Measurements from ENCODE around the gene MFF. TPM values are rescaled to one million over a fixed set of nuclear protein-coding genes. Genes with fewer than 3 reads are reported as not detected.
"Not testable (repeated sequence)": the region's sequence is repeated elsewhere in the genome, so short reads cannot be mapped to it uniquely, and the experiment has no call there.

Gene MFF
- polyA plus RNA-seq, 1 donor: 68.1 TPM

DNA sequence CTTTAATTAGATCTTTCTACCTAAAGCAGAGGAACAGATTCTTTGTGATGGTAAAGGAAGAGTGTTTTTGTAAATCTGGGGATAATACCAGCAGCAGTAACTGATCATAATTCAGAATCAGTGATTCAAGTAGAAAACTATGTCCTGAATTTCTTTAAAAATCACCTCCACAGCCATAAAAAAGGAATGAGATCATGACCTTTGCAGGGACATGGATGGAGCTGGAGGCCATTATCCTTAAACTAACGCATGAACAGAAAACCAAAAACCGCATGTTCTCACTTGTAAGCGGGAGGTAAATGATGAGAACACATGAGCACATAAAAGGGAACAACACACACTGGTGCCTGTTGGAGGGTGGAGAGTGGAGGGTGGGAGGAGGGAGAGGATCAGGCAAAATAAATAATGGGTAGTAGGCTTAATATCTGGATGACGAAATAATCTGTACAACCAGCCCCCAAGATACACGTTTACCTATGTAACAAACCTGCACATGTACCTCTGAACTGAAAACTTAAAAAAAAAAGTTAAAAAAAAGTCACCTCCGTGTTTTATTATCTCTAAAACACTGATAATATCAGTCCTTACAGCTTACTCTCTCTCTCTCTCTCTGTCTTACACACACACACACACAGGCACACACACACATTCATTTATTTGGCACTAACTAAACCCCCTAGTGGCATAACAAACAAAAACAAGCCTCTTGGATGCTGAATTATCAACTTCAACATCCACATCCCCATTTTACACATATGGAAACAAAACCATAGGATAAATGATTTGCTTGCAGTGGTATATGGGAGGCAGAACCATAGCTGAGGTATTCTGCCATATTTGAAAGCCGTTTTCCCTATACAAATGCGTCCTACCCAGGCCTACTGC is 52.7 kb downstream of the MFF start:
- DNase-seq (ENCODE audit: low read depth): no peak

DNA sequence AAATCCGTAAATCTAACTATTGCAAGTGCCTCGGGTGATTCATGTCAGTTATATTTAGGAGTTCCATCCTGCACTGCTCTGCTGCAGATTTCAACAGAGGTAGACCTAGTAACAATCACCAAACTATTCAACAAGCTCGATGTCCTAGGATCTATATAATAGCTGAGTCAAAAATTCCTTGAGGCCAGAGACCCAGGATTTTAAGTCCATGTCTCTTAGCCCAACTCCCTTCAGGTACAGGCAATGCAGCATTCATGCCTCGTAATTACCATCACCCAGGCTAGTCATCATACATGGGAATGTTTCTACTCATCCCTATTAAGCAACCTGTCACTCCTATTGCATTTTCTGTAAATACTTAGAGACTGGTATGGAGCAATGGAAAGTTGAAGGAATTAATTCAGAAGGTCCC is 53.3 kb downstream of the MFF start:
- DNase-seq (ENCODE audit: low read depth): no peak

GRCh38 chr2:227379095-227379494 is 54.0 kb downstream of the MFF start, which contains the start of gene TM4SF20:
TM4SF20 (minus strand) TSS chr2:227379306; CDS start chr2:227379268, 38 bp downstream.
- no peak for DNase-seq (ENCODE audit: low read depth)

DNA sequence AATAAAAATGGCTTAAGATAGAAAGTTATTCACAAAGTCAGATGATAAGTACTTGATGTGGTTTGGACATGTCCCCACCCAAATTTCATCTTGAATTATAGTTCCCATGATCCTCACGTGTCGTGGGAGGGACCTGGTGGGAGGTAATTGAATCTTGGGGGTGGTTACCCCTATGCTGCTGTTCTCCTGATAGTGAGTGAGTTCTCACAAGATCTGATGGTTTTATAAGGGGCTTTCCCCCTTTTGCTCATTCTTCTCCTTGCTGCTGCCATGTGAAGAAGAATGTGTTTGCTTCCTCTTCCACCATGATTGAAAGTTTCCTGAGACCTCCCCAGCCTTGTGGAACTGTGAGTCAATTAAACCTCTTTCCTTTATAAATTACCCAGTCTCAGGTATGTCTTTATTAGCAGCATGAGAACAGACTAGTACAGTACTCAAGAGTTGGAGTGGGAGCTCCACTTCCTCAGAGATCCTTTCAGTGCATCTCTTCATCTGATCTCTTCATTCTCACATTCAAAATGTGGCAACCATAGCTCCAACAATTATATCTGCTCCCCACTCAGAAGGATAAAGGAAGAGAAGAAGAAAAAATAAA is 57.3 kb downstream of the MFF start:
- not testable (repeated sequence) for DNase-seq (ENCODE audit: low read depth)

DNA sequence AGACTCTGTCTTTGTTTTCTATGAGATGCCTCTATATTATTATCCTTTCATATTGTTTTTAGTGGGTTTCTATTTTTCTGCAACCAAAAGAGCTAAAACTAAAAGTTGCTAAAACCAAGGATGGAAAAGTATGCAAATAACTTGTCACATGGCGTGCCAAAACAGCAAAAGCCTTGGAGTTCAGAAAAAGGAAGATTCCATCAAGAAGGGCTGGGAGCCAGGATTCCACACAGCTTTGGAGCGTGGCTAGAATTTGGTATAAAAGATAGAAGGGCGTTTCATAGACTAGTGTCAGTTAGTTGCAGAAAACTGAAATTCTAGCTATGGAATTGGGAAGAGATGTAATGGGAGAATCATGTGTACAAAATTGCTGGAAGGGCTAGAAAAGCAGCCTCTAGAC is 58.6 kb downstream of the MFF start:
- no peak for DNase-seq (ENCODE audit: low read depth)

DNA sequence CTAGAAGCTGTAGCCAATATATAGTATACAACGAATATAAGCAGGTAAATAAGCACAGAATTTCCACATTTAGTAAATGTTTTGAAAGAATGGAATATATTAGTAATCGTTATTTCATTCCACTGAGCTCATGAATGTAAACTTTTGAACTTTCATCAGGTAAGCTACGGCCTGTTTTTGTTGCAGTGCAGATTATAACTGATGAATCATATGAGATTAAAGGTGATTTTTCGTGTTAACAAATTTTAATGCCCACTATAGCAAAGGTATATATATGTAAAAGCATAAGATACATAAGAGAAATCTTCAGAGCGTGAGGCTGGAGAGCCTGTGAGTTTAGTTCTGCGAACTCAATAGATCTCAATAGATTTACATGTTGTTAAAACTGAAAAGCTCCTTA is 61.6 kb downstream of the MFF start:
- no peak for DNase-seq (ENCODE audit: low read depth)

GRCh38 chr2:227387583-227387982 is 62.5 kb downstream of the MFF start, which contains the start of gene SCYGR1:
SCYGR1 (minus strand) TSS chr2:227387949; CDS start chr2:227387949, 0 bp downstream.
- DNase-seq (ENCODE audit: low read depth): not testable (repeated sequence)

- DNase-seq (ENCODE audit: low read depth): no peak
Observed at GRCh38 chr2:227388537-227389011, 63.5 kb downstream of the MFF start.

- DNase-seq (ENCODE audit: low read depth): no peak
Observed at GRCh38 chr2:227389231-227389630, 64.2 kb downstream of the MFF start.

DNA sequence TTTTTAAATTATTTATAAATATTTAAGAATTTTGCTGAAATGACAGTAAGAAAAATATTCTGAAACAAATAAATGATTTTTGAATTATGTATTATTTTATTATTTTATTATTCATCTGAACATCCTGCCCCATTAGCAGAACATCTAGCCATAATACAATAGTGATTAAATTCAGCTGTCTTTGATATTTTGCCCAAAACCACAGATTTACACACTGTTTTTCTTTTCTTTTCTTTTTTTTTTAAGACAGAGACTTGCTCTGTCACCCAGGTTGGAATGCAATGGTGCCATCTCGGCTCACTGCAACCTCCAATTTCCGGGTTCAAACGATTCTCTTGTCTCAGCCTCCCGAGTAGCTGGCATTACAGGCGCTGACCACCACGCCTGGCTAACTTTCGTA is 64.6 kb downstream of the MFF start:
- no peak for DNase-seq (ENCODE audit: low read depth)

DNA sequence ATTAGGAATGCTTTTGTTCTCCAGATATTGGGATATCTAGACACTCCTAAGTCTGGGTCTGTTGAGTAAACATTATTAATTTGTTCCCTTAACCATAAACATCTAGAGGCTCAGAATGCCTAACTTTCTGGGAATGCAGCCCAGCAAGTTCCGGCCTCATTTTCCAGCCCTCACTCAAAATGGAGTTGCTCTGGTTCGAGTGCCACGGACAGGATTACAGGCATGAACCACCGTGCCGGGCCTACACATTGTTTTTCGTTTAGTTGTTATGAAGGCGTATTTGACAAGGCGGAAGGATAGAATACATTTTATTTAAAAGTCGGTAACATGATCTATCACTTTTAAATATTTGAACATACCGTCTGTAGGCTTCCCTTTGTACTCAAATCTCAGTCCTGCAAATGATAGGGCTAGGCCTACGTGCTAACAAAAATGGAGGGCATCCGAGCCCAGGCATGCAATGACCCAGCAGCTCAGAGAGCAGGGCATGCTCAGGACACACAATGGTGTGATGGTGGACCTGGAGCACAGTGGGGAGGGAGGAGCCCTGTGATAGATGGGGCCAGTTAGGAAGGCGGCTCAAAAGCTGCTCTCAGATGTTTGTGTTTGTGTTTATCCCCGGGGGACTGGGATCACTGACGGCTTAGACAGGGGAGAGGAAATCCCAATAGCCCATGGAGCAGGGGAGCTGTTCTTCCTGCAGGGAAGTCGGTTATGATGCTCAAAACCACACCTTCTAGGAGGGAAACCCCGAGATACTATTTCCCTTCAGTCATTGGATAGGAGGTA is 65.6 kb downstream of the MFF start:
- DNase-seq (ENCODE audit: low read depth): no peak

GRCh38 chr2:227394401-227394800 is 69.3 kb downstream of the MFF start:
- DNase-seq (ENCODE audit: low read depth): no peak

- no peak for DNase-seq (ENCODE audit: low read depth)
Observed at GRCh38 chr2:227395556-227395955, 70.5 kb downstream of the MFF start.

GRCh38 chr2:227397562-227397961 is 72.5 kb downstream of the MFF start:
- DNase-seq (ENCODE audit: low read depth): no peak

GRCh38 chr2:227398684-227399670 is 73.9 kb downstream of the MFF start:
- no peak for DNase-seq (ENCODE audit: low read depth)

DNA sequence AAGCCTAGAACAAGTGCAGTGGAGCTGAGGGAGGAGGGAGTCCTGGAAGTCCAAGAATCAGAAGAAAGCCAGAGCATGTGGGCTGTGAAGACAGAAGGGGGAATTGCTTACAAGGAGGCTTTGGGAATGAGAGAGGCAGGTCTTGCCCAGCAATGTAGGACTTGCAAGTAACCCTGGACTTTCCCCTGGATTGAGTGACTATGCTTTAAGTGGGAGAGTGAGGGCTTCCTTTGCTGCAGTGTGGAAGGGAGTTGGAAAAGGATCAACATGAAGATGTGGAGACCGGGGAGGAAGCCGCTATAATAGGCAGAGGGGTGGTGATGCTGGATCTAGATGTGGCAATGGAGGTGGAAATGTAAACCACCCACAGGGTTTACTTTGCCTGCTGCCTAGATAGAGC is 76.5 kb downstream of the MFF start:
- DNase-seq (ENCODE audit: low read depth): no peak

- no peak for DNase-seq (ENCODE audit: low read depth)
Observed at GRCh38 chr2:227402321-227402720, 77.3 kb downstream of the MFF start.

DNA sequence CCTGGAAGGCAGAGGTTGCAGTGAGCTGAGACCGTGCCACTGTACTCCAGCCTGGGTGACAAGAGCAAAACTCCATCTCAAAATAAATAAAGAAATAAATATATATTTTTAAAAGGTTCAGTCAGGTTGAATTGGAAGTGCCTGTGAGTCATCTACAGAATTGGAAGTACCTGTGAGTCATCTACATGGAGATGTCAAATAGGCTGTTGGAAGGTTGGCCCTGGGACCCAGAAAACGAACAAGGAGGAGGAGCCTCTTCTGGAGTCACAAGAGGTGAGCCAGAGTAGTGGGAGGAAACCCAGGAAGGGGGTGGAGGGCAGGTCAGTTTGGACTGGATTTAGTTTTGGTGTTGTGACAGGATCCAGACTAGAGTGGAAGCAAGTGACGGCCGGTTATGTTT is 77.9 kb downstream of the MFF start:
- no peak for DNase-seq (ENCODE audit: low read depth)

GRCh38 chr2:227404585-227405271 is 79.7 kb downstream of the MFF start:
- no peak for DNase-seq (ENCODE audit: low read depth)

Data from forelimb muscle (tissue), 1 donor.